ENCODE measurements around the gene ROBO1. TPM values are rescaled to one million over a fixed set of nuclear protein-coding genes. Genes with fewer than 3 reads are reported as not detected.

ROBO1 gene
- total and polyA plus RNA-seq, 2 of the 8 experiments (the other 6 are each of a cell fraction or from before 2014, with no cell fraction given): 51.4 to 91.0 TPM

- Histone ChIP-seq H3K36me3 (ENCODE audit: control insufficient read depth in 2 of 4, insufficient read depth in 4 of 4, low read length in 3 of 4) (no peaks in the 10 kb centered on the region), H3K27me3 (replicated peaks in 1 of 4; ENCODE audit: control insufficient read depth in 3 of 4, extremely low read depth in 1 of 4, insufficient read depth in 3 of 4, low read length in 3 of 4) (no peaks in the 10 kb centered on the region), H3K23ac (ENCODE audit: insufficient read length) (no peak overlapping the region), H3K9ac (replicated peaks in 1 of 4; ENCODE audit: extremely low read depth in 1 of 4, low read depth in 3 of 4, low read length in 3 of 4) (no peak overlapping the region), H3K79me2 (ENCODE audit: control insufficient read depth in 1 of 2, insufficient read depth in 2 of 2, low read length in 2 of 2) (no peaks in the 10 kb centered on the region), H2AK5ac (ENCODE audit: low read depth, low read length) (no peak overlapping the region), H4K20me1 (replicated peaks in 1 of 2; ENCODE audit: control insufficient read depth in 1 of 2, insufficient read depth in 2 of 2, low read length in 2 of 2) (no peaks in the 10 kb centered on the region), H3K4me2 (ENCODE audit: insufficient read depth in 1 of 2, low read depth in 2 of 2, low read length in 2 of 2) (no peak overlapping the region), H3K23me2 (ENCODE audit: low read depth, low read length) (no peaks in the 10 kb centered on the region; the same call in 1 of the 2 replicates), H2AFZ (ENCODE audit: low read length) (no peak overlapping the region), H2BK20ac (ENCODE audit: low read length) (no peak overlapping the region), H3K27ac (ENCODE audit: low read depth, low read length) (no peak overlapping the region), H3K4me1 (replicated peaks in 1 of 4; ENCODE audit: control insufficient read depth in 3 of 4, insufficient read depth in 4 of 4, low read length in 3 of 4) (peaks cover 0 to 3% (median 0%) of the 10 kb centered on the region in 4 experiments; a peak in 1 of 7 replicates), H4K91ac (replicated peaks; ENCODE audit: insufficient read length, low read length) (no peak overlapping the region), H2BK15ac (ENCODE audit: low read length) (no peak overlapping the region), H3K18ac (ENCODE audit: extremely low read depth, low read length) (no peak overlapping the region), H4K5ac (ENCODE audit: insufficient read length, low read depth, low read length) (no peak overlapping the region), H3K14ac (ENCODE audit: insufficient read length) (no peak overlapping the region), H2BK5ac (ENCODE audit: low read depth, low read length) (no peak overlapping the region), H3K4me3 (ENCODE audit: extremely low read depth in 1 of 4, insufficient read depth in 2 of 4, low read depth in 3 of 4, low read length in 4 of 4) (no peak overlapping the region), H2BK12ac (ENCODE audit: low read depth, low read length) (no peak overlapping the region), H3K56ac (replicated peaks; ENCODE audit: insufficient read length, low read depth, low read length) (no peak overlapping the region), H3K4ac (replicated peaks; ENCODE audit: insufficient read length, low read depth, low read length) (no peak overlapping the region), H3K79me1 (ENCODE audit: low read depth, low read length) (no peaks in the 10 kb centered on the region), H4K8ac (ENCODE audit: extremely low read depth, insufficient read depth, low read length) (no peak overlapping the region), H3K9me3 (ENCODE audit: insufficient read depth in 2 of 2, low read depth in 1 of 2, low read length in 1 of 2) (no peaks in the 10 kb centered on the region), H2BK120ac (replicated peaks; ENCODE audit: low read depth, low read length) (no peak overlapping the region)
- 87% methylated on average over 2 of the region's 2 CpGs; no CpG with 5 or more reads in 1 of the 2 experiments for WGBS, 2 experiments (ENCODE audit: extremely low coverage in 1 of 2, insufficient coverage in 1 of 2, insufficient read length in 1 of 2, insufficient replicate concordance in 2 of 2, low coverage in 1 of 2, low lambda C conversion rate in 2 of 2, missing lambda C conversion rate in 1 of 2)
- TF ChIP-seq MAFK (IDR thresholded peaks at IDR 0.05; ENCODE audit: low read depth, low read length): peak; percentile 74
- no peak for TF ChIP-seq MAX (IDR thresholded peaks at IDR 0.05)
- no peak for TF ChIP-seq SIRT6 (IDR thresholded peaks at IDR 0.05; ENCODE audit: low read length)
- no peak for TF ChIP-seq CREB1 (IDR thresholded peaks at IDR 0.05)
- no peak for DNase-seq (ENCODE audit: low read depth in 1 of 2, low spot score in 2 of 2)
- CTCF ChIA-PET (ENCODE audit: partially characterized antibody): no interaction called here
- FAIRE-seq: no peak
- POLR2A ChIA-PET (ENCODE audit: partially characterized antibody): no interaction called here
These were observed 658.0 kb downstream of the ROBO1 start for GRCh38 chr3:79109754-79110153.
